ENCODE measurements around the gene PPP1R37. TPM values are rescaled to one million over a fixed set of nuclear protein-coding genes. Genes with fewer than 3 reads are reported as not detected.

PPP1R37 gene
- total and polyA plus RNA-seq, 2 experiments from 2014 or later: 14.0 to 30.8 TPM

DNA sequence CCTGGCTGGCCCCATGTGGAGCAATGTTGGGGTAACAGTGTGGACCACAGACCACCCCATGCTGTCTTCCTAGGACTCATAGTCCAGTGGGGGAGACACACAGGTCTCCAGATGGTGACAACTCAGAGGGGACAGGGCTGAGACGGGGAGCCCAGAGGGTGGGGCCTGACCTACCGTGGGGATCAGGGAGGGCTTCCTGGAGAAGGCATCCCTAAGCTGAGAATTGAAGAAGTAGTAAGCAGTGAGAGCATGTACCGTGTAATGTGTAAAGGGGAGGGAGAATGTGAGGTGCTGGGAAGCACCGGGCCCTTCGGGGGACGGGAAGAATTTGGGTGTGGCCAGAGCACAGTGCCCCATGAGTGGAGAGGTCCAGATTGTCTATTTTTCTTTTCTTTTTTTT lies 31.0 kb downstream of the PPP1R37 start:
- Histone ChIP-seq H3K9me2 (replicated peaks; ENCODE audit: insufficient read depth) (no peaks in the 10 kb centered on the region), H2AFZ (no peak overlapping the region), H3K9me3 (ENCODE audit: low read depth) (no peaks in the 10 kb centered on the region), H3K4me1 (ENCODE audit: insufficient read depth) (peaks cover 8% of the 10 kb centered on the region), H3K4me2 (no peak overlapping the region), H3K36me3 (replicated peaks; ENCODE audit: insufficient read depth, low read depth) (no peaks in the 10 kb centered on the region), H3K27me3 (no peaks in the 10 kb centered on the region), H3K79me2 (peaks cover 98% of the 10 kb centered on the region), H3K4me3 (no peak overlapping the region), H4K20me1 (ENCODE audit: insufficient read depth, poor library complexity, severe bottlenecking) (peaks cover 63% of the 10 kb centered on the region), H3K27ac (peak overlapping the region; percentile 69)
- no peak for TF ChIP-seq EZH2 (IDR thresholded peaks at IDR 0.05; ENCODE audit: borderline replicate concordance)
- no peak for TF ChIP-seq EZH2phosphoT487 (IDR thresholded peaks at IDR 0.05; ENCODE audit: low read depth, severe bottlenecking, unreplicated experiment)
- TF ChIP-seq, protein P1, sequence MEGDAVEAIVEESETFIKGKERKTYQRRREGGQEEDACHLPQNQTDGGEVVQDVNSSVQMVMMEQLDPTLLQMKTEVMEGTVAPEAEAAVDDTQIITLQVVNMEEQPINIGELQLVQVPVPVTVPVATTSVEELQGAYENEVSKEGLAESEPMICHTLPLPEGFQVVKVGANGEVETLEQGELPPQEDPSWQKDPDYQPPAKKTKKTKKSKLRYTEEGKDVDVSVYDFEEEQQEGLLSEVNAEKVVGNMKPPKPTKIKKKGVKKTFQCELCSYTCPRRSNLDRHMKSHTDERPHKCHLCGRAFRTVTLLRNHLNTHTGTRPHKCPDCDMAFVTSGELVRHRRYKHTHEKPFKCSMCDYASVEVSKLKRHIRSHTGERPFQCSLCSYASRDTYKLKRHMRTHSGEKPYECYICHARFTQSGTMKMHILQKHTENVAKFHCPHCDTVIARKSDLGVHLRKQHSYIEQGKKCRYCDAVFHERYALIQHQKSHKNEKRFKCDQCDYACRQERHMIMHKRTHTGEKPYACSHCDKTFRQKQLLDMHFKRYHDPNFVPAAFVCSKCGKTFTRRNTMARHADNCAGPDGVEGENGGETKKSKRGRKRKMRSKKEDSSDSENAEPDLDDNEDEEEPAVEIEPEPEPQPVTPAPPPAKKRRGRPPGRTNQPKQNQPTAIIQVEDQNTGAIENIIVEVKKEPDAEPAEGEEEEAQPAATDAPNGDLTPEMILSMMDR (IDR thresholded peaks at IDR 0.05; ENCODE audit: poor library complexity): no peak
- WGBS (ENCODE audit: low lambda C conversion rate, missing lambda C conversion rate): 80% methylated on average over 6 of the region's 6 CpGs
- no peak for DNase-seq (ENCODE audit: low spot score)

DNA sequence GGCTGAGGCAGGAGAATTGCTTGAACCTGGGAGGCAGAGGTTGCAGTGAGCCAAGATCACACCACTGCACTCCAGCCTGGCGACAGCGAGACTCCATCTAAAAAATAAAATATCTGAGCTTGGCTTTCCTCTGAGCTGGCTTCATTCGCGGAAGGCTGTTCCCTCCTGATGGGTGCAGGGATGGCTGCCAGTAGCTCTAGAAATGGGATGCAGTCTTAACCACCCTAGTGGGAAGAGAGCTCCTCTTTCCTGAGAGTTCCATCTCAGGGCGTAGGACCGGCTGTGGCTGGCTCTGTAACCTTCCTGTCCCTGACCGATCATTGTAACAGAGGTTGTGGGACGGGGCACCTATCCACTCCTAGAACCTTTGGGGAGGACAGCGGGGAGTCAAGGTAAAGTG lies 32.4 kb downstream of the PPP1R37 start:
- no peaks in the 10 kb centered on the region for H3K9me2 ChIP-seq (replicated peaks; ENCODE audit: insufficient read depth)
- no peak overlapping the region for H2AFZ ChIP-seq
- H3K4me3 ChIP-seq: no peak overlapping the region
- no peaks in the 10 kb centered on the region for H3K36me3 ChIP-seq (replicated peaks; ENCODE audit: insufficient read depth, low read depth)
- H3K27me3 ChIP-seq: no peaks in the 10 kb centered on the region
- H3K79me2 ChIP-seq: peaks cover 98% of the 10 kb centered on the region
- 93% methylated on average over 9 of the region's 9 CpGs for WGBS (ENCODE audit: low lambda C conversion rate, missing lambda C conversion rate)
- peaks cover 3% of the 10 kb centered on the region for H3K4me1 ChIP-seq (ENCODE audit: insufficient read depth)
- H4K20me1 ChIP-seq (ENCODE audit: insufficient read depth, poor library complexity, severe bottlenecking): peaks cover 68% of the 10 kb centered on the region
- DNase-seq (ENCODE audit: low spot score): no peak
- no peaks in the 10 kb centered on the region for H3K9me3 ChIP-seq (ENCODE audit: low read depth)
- TF ChIP-seq EZH2 (IDR thresholded peaks at IDR 0.05; ENCODE audit: borderline replicate concordance): no peak
- no peak overlapping the region for H3K4me2 ChIP-seq
- no peak overlapping the region for H3K27ac ChIP-seq

DNA sequence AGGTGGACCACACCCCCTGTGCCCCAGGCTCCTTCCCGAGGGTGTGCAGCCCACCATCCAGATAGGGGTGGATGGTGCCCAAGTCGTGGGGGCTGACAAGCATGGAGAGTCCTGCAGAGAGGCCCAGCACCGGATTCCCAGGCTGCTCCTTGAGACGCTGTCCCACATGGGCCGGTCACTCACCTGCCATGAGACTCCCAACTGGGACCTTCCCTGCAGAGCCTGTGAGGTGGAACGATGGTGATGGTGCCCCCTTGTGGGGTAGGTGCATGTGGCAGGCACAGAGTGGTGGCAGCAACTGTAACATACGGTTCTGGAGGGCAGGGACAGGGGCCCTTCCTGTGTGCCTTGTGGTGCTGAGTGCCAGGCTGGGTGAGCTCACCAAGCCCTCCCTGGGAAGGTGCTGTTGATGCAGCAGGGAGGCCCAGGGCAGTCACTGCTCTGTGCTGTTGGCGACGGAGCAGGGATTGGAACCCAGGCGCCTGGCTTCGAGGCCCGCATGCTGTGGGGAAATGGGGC lies 33.1 kb downstream of the PPP1R37 start:
- WGBS (ENCODE audit: low lambda C conversion rate, missing lambda C conversion rate): 58% methylated on average over 12 of the region's 12 CpGs
- peaks cover 3% of the 10 kb centered on the region for H3K4me1 ChIP-seq (ENCODE audit: insufficient read depth)
- DNase-seq (ENCODE audit: low spot score): peak; percentile 83

DNA sequence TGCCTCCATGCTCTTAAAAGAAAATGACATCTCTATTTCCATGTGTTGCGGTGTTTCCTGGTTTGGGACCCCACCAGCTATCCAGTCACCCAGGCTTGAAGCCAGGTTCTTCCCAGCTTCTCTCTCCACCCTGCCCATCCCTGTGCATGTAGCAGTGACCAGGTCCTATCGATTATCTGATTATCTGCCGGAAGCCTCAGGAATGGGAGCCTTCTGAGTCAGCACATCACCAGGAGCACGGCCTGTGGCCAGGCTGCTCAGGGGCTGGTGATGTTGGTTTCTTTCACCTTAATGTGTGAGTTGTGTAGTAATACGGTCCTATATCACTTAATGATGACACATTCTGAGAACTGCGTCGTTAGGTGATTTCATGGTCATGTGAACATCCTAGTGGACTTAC lies 33.7 kb downstream of the PPP1R37 start:
- Histone ChIP-seq H3K4me1 (ENCODE audit: insufficient read depth) (peaks cover 3% of the 10 kb centered on the region), H3K27me3 (no peaks in the 10 kb centered on the region), H3K79me2 (peaks cover 90% of the 10 kb centered on the region), H3K4me2 (no peak overlapping the region), H3K9me3 (ENCODE audit: low read depth) (no peaks in the 10 kb centered on the region), H3K9me2 (replicated peaks; ENCODE audit: insufficient read depth) (no peaks in the 10 kb centered on the region), H3K4me3 (no peak overlapping the region), H2AFZ (no peak overlapping the region), H4K20me1 (ENCODE audit: insufficient read depth, poor library complexity, severe bottlenecking) (peaks cover 68% of the 10 kb centered on the region), H3K36me3 (replicated peaks; ENCODE audit: insufficient read depth, low read depth) (no peaks in the 10 kb centered on the region), H3K27ac (no peak overlapping the region)
- WGBS (ENCODE audit: low lambda C conversion rate, missing lambda C conversion rate): 89% methylated on average over 7 of the region's 7 CpGs
- TF ChIP-seq EZH2 (IDR thresholded peaks at IDR 0.05; ENCODE audit: borderline replicate concordance) (no peak), EZH2phosphoT487 (IDR thresholded peaks at IDR 0.05; ENCODE audit: low read depth, severe bottlenecking, unreplicated experiment) (no peak)
- TF ChIP-seq, protein P1 (IDR thresholded peaks at IDR 0.05; ENCODE audit: poor library complexity): no peak
- no peak for DNase-seq (ENCODE audit: low spot score)

More for the DNA sequence above, 33.1 kb downstream of the PPP1R37 start:
- H3K9me3 ChIP-seq (ENCODE audit: low read depth): no peaks in the 10 kb centered on the region
- no peaks in the 10 kb centered on the region for H3K9me2 ChIP-seq (replicated peaks; ENCODE audit: insufficient read depth)
- no peak overlapping the region for H2AFZ ChIP-seq
- H3K36me3 ChIP-seq (replicated peaks; ENCODE audit: insufficient read depth, low read depth): no peaks in the 10 kb centered on the region
- no peak overlapping the region for H3K27ac ChIP-seq
- H3K4me3 ChIP-seq: no peak overlapping the region
- no peaks in the 10 kb centered on the region for H3K27me3 ChIP-seq
- no peak for TF ChIP-seq EZH2phosphoT487 (IDR thresholded peaks at IDR 0.05; ENCODE audit: low read depth, severe bottlenecking, unreplicated experiment)
- TF ChIP-seq, protein P1 (IDR thresholded peaks at IDR 0.05; ENCODE audit: poor library complexity): peak; percentile 64
- H4K20me1 ChIP-seq (ENCODE audit: insufficient read depth, poor library complexity, severe bottlenecking): peaks cover 68% of the 10 kb centered on the region
- H3K4me2 ChIP-seq: no peak overlapping the region
- peaks cover 94% of the 10 kb centered on the region for H3K79me2 ChIP-seq
